Liver (tissue), 9 donors: Measurements from ENCODE around the gene USP6NL. TPM values are rescaled to one million over a fixed set of nuclear protein-coding genes. Genes with fewer than 3 reads are reported as not detected.

Experiments
- DNase-seq: peaks from one replicate; pipeline ENCODE4 v3.0.0-alpha.2; 2017; ENCODE audit warnings: low spot score
- H3K27ac ChIP-seq, 2 donors: one replicate each; pipeline ENCODE4 v1.7.0; 2013; ENCODE audit warnings: inconsistent platforms in 2 of 2, low read length in 2 of 2, control low read depth in 1 of 2, low read depth in 1 of 2, mild to moderate bottlenecking in 1 of 2
- H3K27me3 ChIP-seq, 4 donors: one replicate each; pipeline versions ENCODE4 v1.6.1 to v1.7.0; 2013; ENCODE audit warnings: low read length in 3 of 4, inconsistent platforms in 1 of 4, mild to moderate bottlenecking in 1 of 4, moderate library complexity in 1 of 4; ENCODE audit not compliant: control insufficient read depth in 4 of 4, insufficient read depth in 4 of 4
- H3K36me3 ChIP-seq, 4 donors: one replicate each; pipeline versions ENCODE4 v1.6.1 to v1.7.0; 2013; ENCODE audit warnings: low read length in 3 of 4, mild to moderate bottlenecking in 3 of 4, low read depth in 1 of 4, moderate library complexity in 1 of 4; ENCODE audit not compliant: control insufficient read depth in 4 of 4, insufficient read depth in 3 of 4
- H3K4me1 ChIP-seq, 4 donors: one replicate each; pipeline versions ENCODE4 v1.6.1 to v1.7.0; 2013; ENCODE audit warnings: low read length in 3 of 4, mild to moderate bottlenecking in 3 of 4, moderate library complexity in 1 of 4; ENCODE audit not compliant: control insufficient read depth in 4 of 4, insufficient read depth in 4 of 4
- H3K4me3 ChIP-seq, 3 donors: one replicate each; pipeline versions ENCODE4 v1.6.1 to v1.7.0; 2013; ENCODE audit warnings: low read length in 3 of 3, control low read depth in 1 of 3, low read depth in 1 of 3, mild to moderate bottlenecking in 1 of 3
- H3K9ac ChIP-seq, 2 donors: one replicate each; pipeline ENCODE4 v1.7.0; 2013; ENCODE audit warnings: low read length in 2 of 2, mild to moderate bottlenecking in 2 of 2, moderate library complexity in 2 of 2, control low read depth in 1 of 2, low read depth in 1 of 2
- H3K9me3 ChIP-seq, 4 donors: one replicate each; pipeline versions ENCODE4 v1.6.1 to v1.7.0; 2013; ENCODE audit warnings: low read length in 3 of 4; ENCODE audit not compliant: control insufficient read depth in 4 of 4
- ATF3 ChIP-seq: IDR thresholded peaks from 2 replicates; pipeline ENCODE4 v1.6.1; 2016; ENCODE audit warnings: antibody characterized with exemption
- EGR1 ChIP-seq, 2 donors: IDR thresholded peaks; 2 replicates each; pipeline ENCODE4 v1.6.1; 2016 to 2018; ENCODE audit warnings: antibody characterized with exemption in 2 of 2, low read depth in 2 of 2
- FOXA1 ChIP-seq: IDR thresholded peaks from 2 replicates; pipeline ENCODE4 v1.6.1; 2016; ENCODE audit warnings: antibody characterized with exemption
- FOXA2 ChIP-seq: IDR thresholded peaks from 2 replicates; pipeline ENCODE4 v1.6.1; 2016; ENCODE audit warnings: antibody characterized with exemption
- GABPA ChIP-seq, 2 donors: IDR thresholded peaks in 1 of 2; conservative IDR thresholded peaks in 1 of 2; 2 replicates each; pipeline ENCODE4 v1.6.1; 2016; ENCODE audit warnings: antibody characterized with exemption in 2 of 2, mild to moderate bottlenecking in 1 of 2, moderate library complexity in 1 of 2
- HNF4A ChIP-seq, 2 donors: conservative IDR thresholded peaks; 2 replicates each; pipeline ENCODE4 v1.6.1; 2016; ENCODE audit warnings: antibody characterized with exemption in 2 of 2, mild to moderate bottlenecking in 2 of 2
- HNF4G ChIP-seq: IDR thresholded peaks from 2 replicates; pipeline ENCODE4 v1.6.1; 2016; ENCODE audit warnings: antibody characterized with exemption
- JUND ChIP-seq, 2 donors: IDR thresholded peaks; 2 replicates each; pipeline ENCODE4 v1.6.1; 2016; ENCODE audit warnings: antibody characterized with exemption in 2 of 2
- NR2F2 ChIP-seq: IDR thresholded peaks from 2 replicates; pipeline ENCODE4 v1.6.1; 2016; ENCODE audit warnings: antibody characterized with exemption
- RAD21 ChIP-seq, 2 donors: IDR thresholded peaks; 2 replicates each; pipeline ENCODE4 v1.6.1; 2016; ENCODE audit warnings: antibody characterized with exemption in 2 of 2, mild to moderate bottlenecking in 2 of 2
- REST ChIP-seq: IDR thresholded peaks from 2 replicates; pipeline ENCODE4 v1.6.1; 2016; ENCODE audit warnings: antibody characterized with exemption, mild to moderate bottlenecking
- RXRA ChIP-seq, 2 donors: IDR thresholded peaks; 2 replicates each; pipeline ENCODE4 v1.6.1; 2017 to 2018; ENCODE audit warnings: antibody characterized with exemption in 2 of 2, mild to moderate bottlenecking in 1 of 2
- SP1 ChIP-seq: IDR thresholded peaks from 2 replicates; pipeline ENCODE4 v1.6.1; 2018; ENCODE audit warnings: antibody characterized with exemption, mild to moderate bottlenecking
- YY1 ChIP-seq: IDR thresholded peaks from 2 replicates; pipeline ENCODE4 v1.6.1; 2016; ENCODE audit warnings: antibody characterized with exemption, mild to moderate bottlenecking
- ZBTB33 ChIP-seq: IDR thresholded peaks from 2 replicates; pipeline ENCODE4 v1.6.1; 2016; ENCODE audit warnings: antibody characterized with exemption
- WGBS: extraction: QIAGEN DNeasy Blood & Tissue Kit; methylation state at CpG from one replicate; pipeline ENCODE4 v1.1.7; 2013; 5-methylcytosine and 5-hydroxymethylcytosine counted together
- polyA plus RNA-seq, 2 donors: library from polyadenylated mRNA; stranded (reverse) in 1 of 2; unstranded in 1 of 2; fragments of 200-250 nt in 1 of 2; fragments of >200 nt in 1 of 2; fragmentation: Nextera tagmentation in 1 of 2; extraction: Ambion mirVana in 1 of 2; gene quantifications; one replicate each; pipeline versions ENCODE4 v1.2.1 to v1.2.3, GENCODE V29; 2013 to 2015
- total RNA-seq, 2 donors: library from RNA; depleted of rRNA; stranded (reverse); fragments of >200 nt; gene quantifications; one replicate each; pipeline ENCODE4 v1.2.3, GENCODE V29; 2014
- TF ChIP-seq, protein P1 (sequence below): IDR thresholded peaks from 2 replicates; pipeline ENCODE4 v1.6.1; 2016; ENCODE audit warnings: antibody characterized with exemption
- TF ChIP-seq, protein P2 (sequence below): fragments of 150-350 bp; IDR thresholded peaks from 2 replicates; pipeline ENCODE4 v1.5.1; 2017; ENCODE audit warnings: improper control_type of control experiment, low read depth, low read length; ENCODE audit not compliant: missing input control
- donor health status: healthy.
- donor health status: healthy.
- donor health status: healthy.
- donor health status: healthy.
- donor health status: healthy.

The USP6NL gene
- total and polyA plus RNA-seq, 4 donors: 3.8 to 15.0 (median 10.2) TPM

GRCh38 chr10:11425296-11425610, 186.2 kb downstream of the USP6NL start (continued):
- TF ChIP-seq REST (no peak), HNF4G (no peak), HNF4A (conservative IDR thresholded peaks at IDR 0.05) (no peak)

- no peak overlapping the region for H3K9ac ChIP-seq
- no peaks in the 10 kb centered on the region for H3K36me3 ChIP-seq
- H3K27me3 ChIP-seq: no peaks in the 10 kb centered on the region
- peaks cover 0 to 2% (median 0%) of the 10 kb centered on the region in 4 donors for H3K9me3 ChIP-seq
- TF ChIP-seq FOXA2 (no peak), RAD21 (IDR thresholded peaks at IDR 0.05) (peak; percentile 78 to 79), GABPA (IDR thresholded peaks at IDR 0.05 in 1 of 2, conservative IDR thresholded peaks at IDR 0.05 in 1 of 2) (no peak), NR2F2 (no peak), ATF3 (no peak), HNF4A (conservative IDR thresholded peaks at IDR 0.05) (no peak), EGR1 (IDR thresholded peaks at IDR 0.05; ENCODE audit: low read depth in 2 of 2) (no peak), RXRA (IDR thresholded peaks at IDR 0.05) (no peak), SP1 (no peak), YY1 (no peak), JUND (IDR thresholded peaks at IDR 0.05) (no peak), FOXA1 (no peak), ZBTB33 (no peak)
- TF ChIP-seq, protein P1, sequence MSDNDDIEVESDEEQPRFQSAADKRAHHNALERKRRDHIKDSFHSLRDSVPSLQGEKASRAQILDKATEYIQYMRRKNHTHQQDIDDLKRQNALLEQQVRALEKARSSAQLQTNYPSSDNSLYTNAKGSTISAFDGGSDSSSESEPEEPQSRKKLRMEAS: no peak
- TF ChIP-seq, protein P2, sequence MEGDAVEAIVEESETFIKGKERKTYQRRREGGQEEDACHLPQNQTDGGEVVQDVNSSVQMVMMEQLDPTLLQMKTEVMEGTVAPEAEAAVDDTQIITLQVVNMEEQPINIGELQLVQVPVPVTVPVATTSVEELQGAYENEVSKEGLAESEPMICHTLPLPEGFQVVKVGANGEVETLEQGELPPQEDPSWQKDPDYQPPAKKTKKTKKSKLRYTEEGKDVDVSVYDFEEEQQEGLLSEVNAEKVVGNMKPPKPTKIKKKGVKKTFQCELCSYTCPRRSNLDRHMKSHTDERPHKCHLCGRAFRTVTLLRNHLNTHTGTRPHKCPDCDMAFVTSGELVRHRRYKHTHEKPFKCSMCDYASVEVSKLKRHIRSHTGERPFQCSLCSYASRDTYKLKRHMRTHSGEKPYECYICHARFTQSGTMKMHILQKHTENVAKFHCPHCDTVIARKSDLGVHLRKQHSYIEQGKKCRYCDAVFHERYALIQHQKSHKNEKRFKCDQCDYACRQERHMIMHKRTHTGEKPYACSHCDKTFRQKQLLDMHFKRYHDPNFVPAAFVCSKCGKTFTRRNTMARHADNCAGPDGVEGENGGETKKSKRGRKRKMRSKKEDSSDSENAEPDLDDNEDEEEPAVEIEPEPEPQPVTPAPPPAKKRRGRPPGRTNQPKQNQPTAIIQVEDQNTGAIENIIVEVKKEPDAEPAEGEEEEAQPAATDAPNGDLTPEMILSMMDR: peak; percentile 79
- WGBS: 39% methylated on average over 11 of the region's 11 CpGs
- no peaks in the 10 kb centered on the region for H3K4me1 ChIP-seq
- H3K4me3 ChIP-seq: no peak overlapping the region
- DNase-seq: peak; percentile 44
- H3K27ac ChIP-seq: no peak overlapping the region
Observed at GRCh38 chr10:11424456-11425295, 186.8 kb downstream of the USP6NL start.
